Endometrium (tissue), 2 donors: Measurements from ENCODE around the gene FAM217B.

Source experiments
- FAIRE-seq: peaks from 2 replicates; lab custom pipeline; 2012; peaks lifted over from hg19 to GRCh38; lab: Jason Lieb, UNC
- donor health status: control.
- donor health status: control.

FAM217B gene, protein sequence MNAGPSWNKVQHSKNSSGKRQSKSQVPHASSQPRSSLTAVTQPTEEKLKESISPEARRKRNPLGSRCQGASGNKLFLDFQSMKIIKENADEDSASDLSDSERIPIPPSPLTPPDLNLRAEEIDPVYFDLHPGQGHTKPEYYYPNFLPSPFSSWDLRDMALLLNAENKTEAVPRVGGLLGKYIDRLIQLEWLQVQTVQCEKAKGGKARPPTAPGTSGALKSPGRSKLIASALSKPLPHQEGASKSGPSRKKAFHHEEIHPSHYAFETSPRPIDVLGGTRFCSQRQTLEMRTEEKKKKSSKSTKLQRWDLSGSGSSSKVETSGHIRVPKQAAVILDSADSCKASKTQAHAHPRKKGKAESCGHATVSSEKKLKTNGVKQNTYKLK

DNA sequence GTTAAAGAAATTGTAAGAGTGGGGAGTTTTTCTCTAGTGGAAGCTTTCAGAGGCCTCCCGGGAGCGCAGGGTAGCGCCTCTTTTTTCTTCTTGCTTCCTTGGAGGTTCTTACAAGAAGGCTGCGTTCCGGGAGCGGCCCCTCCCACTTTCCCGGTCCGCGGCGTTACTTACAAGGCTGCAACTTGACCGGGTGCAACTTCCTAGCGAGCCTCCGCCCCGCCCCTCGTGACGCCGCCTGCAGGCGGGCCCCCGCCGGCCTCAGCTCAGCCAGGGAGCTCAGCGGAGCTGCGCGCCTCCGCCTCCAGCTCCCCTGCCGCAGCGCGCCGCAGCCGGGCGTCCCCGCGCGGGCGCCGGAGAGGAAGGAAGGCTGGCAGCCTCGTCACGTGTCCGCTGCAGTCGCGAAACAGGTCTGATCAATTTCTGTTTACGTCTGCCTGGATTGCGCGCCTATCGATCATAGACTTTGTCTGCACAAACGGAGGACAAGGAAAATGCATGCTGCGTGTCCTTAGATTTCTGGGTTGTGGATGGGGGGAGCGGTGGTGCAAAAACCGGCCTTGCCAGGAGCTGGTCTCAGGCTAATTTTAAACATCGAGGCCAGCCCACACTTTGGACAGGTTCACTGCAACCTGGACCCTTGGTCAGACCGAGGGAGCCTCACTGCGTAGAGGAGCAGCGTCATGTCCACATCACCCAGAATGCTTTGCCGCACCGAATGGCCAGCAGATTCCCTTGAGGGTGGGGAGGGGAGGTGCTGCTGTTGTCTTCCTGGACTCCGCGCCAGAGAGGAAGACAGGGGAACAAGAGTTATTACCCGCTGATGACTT is at the start of gene FAM217B, which contains the start of gene PPP1R3D:
FAM217B (plus strand) TSS at position 261 of the 827 bp plus-strand sequence. CDS start 3,555 bp downstream, outside the sequence.
PPP1R3D (minus strand) TSS at position 177 of the 827 bp plus-strand sequence. CDS start 374 bp downstream, outside the sequence.
- FAIRE-seq = peak; percentile 83

DNA sequence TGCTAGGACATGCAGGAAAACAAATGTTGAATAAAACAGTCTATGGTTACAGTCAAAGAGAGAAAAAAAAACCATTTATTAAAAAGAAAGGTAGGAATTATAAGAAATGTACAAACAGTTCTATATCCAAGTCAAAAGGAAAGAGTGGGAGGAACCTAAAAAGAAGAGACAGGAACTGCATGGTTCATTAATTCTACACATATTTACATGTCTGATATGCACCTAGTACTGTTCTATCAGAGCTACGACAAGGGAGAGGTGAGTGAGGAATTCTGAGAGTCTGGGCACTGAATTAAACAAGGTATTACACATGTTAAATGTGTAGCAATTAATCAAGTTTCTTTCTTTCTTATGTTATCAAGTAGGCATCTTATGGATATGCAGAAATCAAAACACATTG is 48.6 kb upstream of the FAM217B start:
- FAIRE-seq = no peak

DNA sequence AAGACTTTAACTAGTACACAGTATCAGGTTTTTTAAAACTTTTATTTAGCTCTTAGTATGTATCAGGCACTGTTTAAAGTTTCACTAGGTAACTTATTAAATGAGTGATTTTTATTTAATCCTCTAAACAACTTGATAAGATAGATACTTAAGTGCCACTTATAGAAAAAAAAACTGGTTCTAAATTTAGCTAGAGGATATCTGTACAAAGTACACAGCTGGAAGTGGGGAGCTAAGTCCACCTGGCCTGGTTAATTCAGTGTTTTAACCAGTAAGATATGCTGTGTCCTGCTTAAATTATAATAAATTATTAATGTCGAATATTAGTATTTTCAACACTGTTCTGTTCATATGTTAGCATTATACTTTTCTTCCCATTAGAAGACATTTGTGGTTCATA is 44.3 kb upstream of the FAM217B start:
- no peak for FAIRE-seq

DNA sequence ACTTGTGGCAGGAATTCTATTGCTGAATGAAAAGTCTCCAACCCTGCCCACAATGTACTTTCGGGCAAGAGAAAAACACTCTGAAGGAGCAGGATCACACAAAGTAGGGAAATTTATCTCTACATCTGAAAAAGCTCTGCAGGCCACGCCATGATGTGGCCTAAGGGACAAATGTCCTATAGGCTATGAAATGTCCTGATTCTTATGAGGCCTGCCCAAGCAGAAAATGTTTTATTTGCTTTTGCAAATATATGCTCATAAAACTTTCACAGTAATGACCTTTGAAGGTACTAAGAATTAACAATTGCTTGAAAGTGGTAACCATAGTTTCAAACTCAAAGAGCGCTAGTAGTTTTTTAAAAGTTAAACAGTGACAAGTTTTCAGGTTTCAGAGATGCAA is 37.7 kb upstream of the FAM217B start:
- no peak for FAIRE-seq

DNA sequence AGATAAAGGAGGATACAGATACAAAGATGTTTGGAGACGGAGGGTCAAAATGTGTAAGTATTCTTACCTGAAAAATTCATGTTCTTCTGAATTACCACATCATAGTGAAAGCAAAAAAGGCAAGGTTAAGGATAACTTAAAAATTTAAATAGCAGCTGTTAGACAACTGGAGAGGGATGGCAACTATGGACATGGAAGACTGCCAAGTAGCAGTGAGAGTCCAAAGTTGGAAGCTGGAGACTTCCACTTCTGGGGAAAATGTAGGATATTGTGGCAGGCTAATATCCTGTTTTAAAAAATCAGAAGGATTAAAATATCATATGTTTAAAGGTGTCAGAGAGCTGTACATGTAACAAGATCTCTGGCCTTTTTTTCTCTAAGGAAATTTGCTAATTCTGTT is 36.6 kb upstream of the FAM217B start:
- FAIRE-seq = no peak

DNA sequence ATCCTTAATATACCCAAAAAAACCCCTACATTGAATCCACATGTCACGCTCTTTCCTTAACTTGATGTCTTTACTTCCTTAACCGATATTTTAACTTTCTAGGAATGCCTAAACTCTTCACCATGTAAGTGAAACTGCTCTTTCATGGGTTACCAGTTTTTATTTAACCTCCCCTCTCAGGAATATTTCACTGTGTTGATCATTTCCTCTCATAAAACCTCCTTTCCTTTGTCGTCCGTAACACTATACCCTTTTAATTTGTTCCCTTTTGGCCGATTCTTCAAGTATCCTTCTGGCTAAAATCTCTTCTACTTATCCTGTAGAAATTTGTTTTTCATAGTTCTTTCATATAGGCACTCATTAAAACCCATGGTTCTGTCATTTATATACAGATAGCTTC is 31.3 kb upstream of the FAM217B start:
- no peak for FAIRE-seq

DNA sequence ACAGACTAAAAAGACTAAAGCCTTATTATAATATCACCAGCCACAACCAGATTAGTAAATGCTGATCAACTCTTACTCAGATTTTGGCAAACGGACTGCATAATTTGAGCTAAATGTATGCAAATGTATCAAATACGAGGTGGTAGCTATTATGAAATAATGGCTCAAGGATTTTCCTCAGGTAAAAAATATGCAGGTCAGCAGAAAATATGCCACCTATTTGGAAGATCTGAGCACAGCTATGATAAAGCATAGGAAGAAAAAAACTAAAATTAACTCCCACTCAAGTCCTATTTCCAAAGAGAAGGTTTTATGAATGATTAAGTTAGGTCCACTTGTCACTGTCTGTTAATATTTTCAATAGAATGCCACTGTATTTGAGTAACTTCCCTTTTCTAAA is 29.1 kb upstream of the FAM217B start:
- no peak for FAIRE-seq

DNA sequence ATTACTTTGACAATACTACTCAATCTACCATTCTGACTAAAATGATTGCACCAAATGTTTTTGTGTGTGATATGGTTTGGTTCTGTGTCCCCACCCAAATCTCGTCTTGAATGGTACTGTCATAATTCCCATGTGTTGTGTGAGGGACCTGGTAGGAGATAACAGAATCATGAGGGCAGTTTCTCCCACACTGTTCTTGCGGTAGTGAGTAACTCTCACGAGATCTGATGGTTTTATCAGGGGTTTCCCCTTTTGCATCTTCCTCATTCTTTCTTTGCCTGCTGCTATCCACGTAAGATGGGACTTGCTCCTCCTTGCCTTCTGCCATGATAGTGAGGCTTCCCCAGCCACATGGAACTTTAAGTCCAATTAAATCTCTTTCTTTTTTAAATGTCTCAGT is 27.6 kb upstream of the FAM217B start:
- FAIRE-seq = no peak

- no peak for FAIRE-seq
Observed at GRCh38 chr20:59920944-59921343, 19.2 kb upstream of the FAM217B start.

DNA sequence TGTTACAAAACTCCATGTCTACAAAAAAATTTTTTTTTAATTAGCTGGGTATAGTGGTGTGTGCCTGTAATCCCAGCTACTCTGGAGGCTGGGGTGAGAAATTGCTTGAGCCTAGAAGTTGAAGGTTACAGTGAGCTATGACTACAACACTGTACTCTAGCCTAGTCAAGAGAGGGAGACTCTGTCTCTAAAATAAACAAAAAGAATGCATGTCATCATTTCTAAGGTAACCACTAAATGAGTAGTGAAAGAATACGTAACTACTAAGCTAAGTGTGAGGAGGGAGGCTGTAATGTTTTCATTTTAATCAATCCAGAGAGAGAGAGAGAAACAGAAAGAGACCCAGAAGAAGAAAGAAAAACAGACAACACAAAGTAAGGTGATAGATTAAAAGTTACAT is 16.7 kb upstream of the FAM217B start:
- no peak for FAIRE-seq

GRCh38 chr20:59925359-59925758 is 14.8 kb upstream of the FAM217B start:
- FAIRE-seq = no peak

DNA sequence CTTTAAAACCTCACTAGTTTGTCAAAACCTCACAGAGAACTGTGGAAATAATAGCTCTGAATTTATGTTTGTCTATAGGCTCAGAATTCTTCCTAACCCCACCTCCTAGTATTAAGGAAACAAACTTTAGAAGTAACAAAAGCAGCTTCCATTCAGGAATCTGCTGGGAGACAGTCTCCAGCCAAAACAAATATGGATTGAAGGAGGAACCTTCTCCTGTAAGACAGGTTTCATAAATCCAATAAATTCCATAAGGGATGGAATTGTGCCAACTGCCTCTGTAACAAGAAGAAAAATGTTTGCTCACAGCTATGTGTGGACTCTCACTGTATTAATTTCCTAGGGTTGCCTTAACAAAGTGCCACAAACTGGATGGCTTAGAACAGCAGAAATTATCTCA is 14.3 kb upstream of the FAM217B start:
- FAIRE-seq = no peak

DNA sequence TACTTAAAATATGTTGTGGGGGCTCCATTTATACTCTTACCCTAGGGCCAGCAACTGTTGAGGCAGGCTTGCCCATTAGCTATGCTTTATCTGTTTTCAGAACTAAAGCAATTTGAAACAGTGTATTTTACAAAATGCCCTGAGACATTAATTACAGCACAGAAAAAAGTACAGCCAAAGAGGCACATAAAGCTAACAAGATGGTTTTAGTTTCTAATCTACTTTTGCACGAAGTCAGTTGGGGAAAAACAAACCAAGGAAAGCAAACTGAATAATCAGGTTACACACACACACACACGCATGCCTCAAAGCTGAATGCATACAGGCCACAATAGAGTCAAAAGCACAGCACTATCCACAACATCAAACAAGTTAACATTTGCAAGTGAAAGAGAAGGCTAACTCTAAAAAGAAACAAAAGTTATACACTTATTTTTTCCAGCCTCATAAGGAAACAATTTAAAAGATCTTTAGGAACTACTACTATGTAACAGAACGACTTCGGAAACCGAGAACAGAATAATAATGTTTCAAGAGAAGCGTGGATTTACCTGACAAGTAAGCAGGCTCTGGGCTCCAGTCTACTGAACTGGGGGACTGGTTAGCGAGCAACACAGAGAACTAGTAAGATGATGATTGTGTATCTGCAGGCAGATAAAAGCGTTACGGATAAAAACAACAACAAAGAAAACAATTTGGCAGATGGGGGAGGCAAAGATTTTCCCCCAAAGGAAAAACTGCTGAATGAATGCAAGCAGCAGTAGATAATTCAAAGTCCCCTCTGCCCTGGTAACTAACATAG is 8.5 kb upstream of the FAM217B start:
- no peak for FAIRE-seq

GRCh38 chr20:59932616-59933295 is 7.4 kb upstream of the FAM217B start:
- FAIRE-seq = no peak

GRCh38 chr20:59933296-59933848 is 6.8 kb upstream of the FAM217B start, which contains the start of gene SYCP2:
TSS of gene SYCP2 (minus strand) at chr20:59933637. CDS start at chr20:59922413, 11,224 bp downstream.
- no peak for FAIRE-seq

DNA sequence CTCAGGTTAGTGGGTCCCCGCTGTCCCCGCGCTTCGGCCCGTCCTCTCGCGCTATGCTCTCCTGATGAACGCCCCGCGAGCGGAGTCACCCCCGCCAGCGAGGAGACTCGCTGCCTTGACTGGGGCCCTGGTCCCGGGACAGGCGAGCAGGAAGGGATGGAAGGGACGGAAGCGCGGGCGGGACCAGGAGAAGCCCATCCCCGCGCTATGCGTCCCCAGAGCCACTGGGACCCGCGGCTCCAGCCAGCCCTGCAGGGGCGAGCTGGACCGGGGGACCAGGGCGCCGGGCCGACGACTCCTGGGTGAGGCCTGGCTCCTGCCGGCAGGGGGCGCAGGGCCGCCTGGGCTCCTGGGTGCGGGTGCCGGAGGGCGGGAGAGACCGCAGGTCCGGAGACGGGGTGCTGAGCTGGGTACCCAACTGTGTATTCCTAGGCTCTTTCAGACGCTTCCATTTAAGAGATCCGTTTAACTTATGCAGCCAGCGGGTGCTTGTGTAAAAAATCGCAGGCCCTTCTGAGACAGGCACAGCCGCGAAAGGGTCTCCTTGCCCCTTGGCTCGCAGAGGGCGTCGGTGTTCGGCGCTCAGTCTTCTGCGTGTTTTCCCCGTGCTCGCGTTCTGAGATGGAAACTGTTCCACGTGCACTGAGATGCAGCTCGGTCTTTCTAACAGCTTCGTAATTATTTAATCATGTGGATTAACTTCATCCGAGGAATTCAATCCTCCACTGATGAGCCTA is 6.2 kb upstream of the FAM217B start:
- FAIRE-seq = no peak

- no peak for FAIRE-seq
Observed at GRCh38 chr20:59935457-59936185, 4.6 kb upstream of the FAM217B start.

GRCh38 chr20:59936409-59936808 is 3.8 kb upstream of the FAM217B start:
- FAIRE-seq = no peak

GRCh38 chr20:59937150-59937549 is 3.0 kb upstream of the FAM217B start:
- no peak for FAIRE-seq

GRCh38 chr20:59938221-59938620 is 2.0 kb upstream of the FAM217B start:
- FAIRE-seq = no peak
